ENCODE measurements around the gene OSBPL6. TPM values are rescaled to one million over a fixed set of nuclear protein-coding genes. Genes with fewer than 3 reads are reported as not detected.
"Not testable (repeated sequence)": the region's sequence is repeated elsewhere in the genome, so short reads cannot be mapped to it uniquely, and the experiment has no call there.

The OSBPL6 gene
- polyA plus RNA-seq, 1 donor, result 4.6 TPM

GRCh38 chr2:178317811-178318210 is 123.5 kb downstream of the OSBPL6 start:
- no peaks in the 10 kb centered on the region for H3K9me3 ChIP-seq (ENCODE audit: control insufficient read depth, low read depth, low read length)
- H3K4me3 ChIP-seq (ENCODE audit: low read length), result no peak overlapping the region
- peak in 1 of 2 donors; percentile 17 for DNase-seq
- no peaks in the 10 kb centered on the region for H3K4me1 ChIP-seq (ENCODE audit: control insufficient read depth, insufficient read depth, low read length)
- H3K27me3 ChIP-seq (ENCODE audit: control insufficient read depth, insufficient read depth, low read length), result no peaks in the 10 kb centered on the region
- no peak overlapping the region for H3K27ac ChIP-seq (ENCODE audit: low read length)
- H3K36me3 ChIP-seq (ENCODE audit: control insufficient read depth, insufficient read depth, low read length), result no peaks in the 10 kb centered on the region
- no CpG with 5 or more reads among the region's 3 CpGs for whole genome bisulfite sequencing (ENCODE audit: insufficient coverage, low lambda C conversion rate)

GRCh38 chr2:178320011-178320585 is 125.8 kb downstream of the OSBPL6 start:
- Histone ChIP-seq H3K27ac (ENCODE audit: low read length) (no peak overlapping the region), H3K27me3 (ENCODE audit: control insufficient read depth, insufficient read depth, low read length) (no peaks in the 10 kb centered on the region), H3K4me3 (ENCODE audit: low read length) (no peak overlapping the region), H3K4me1 (ENCODE audit: control insufficient read depth, insufficient read depth, low read length) (no peaks in the 10 kb centered on the region), H3K36me3 (ENCODE audit: control insufficient read depth, insufficient read depth, low read length) (no peaks in the 10 kb centered on the region), H3K9me3 (ENCODE audit: control insufficient read depth, low read depth, low read length) (no peaks in the 10 kb centered on the region)
- 90% methylated on average over 3 of the region's 4 CpGs for WGBS (ENCODE audit: insufficient coverage, low lambda C conversion rate)
- DNase-seq, result no peak

- Histone ChIP-seq H3K27ac (ENCODE audit: low read length) (no peak overlapping the region), H3K36me3 (ENCODE audit: control insufficient read depth, insufficient read depth, low read length) (no peaks in the 10 kb centered on the region), H3K4me3 (ENCODE audit: low read length) (no peak overlapping the region), H3K9me3 (ENCODE audit: control insufficient read depth, low read depth, low read length) (no peaks in the 10 kb centered on the region), H3K27me3 (ENCODE audit: control insufficient read depth, insufficient read depth, low read length) (no peaks in the 10 kb centered on the region), H3K4me1 (ENCODE audit: control insufficient read depth, insufficient read depth, low read length) (no peaks in the 10 kb centered on the region)
- DNase-seq, result no peak
- 0% methylated on average over 1 of the region's 3 CpGs for WGBS (ENCODE audit: insufficient coverage, low lambda C conversion rate)
These were observed 127.8 kb downstream of the OSBPL6 start for GRCh38 chr2:178322068-178322467.

- 92% methylated on average over 2 of the region's 6 CpGs for WGBS (ENCODE audit: insufficient coverage, low lambda C conversion rate)
- H3K27ac ChIP-seq (ENCODE audit: low read length); H3K36me3 ChIP-seq (ENCODE audit: control insufficient read depth, insufficient read depth, low read length); DNase-seq; H3K27me3 ChIP-seq (ENCODE audit: control insufficient read depth, insufficient read depth, low read length); H3K4me1 ChIP-seq (ENCODE audit: control insufficient read depth, insufficient read depth, low read length); H3K9me3 ChIP-seq (ENCODE audit: control insufficient read depth, low read depth, low read length); H3K4me3 ChIP-seq (ENCODE audit: low read length): not testable (repeated sequence)
These were observed 129.0 kb downstream of the OSBPL6 start for GRCh38 chr2:178323331-178323730.

GRCh38 chr2:178324077-178324476 is 129.8 kb downstream of the OSBPL6 start:
- H3K9me3 ChIP-seq (ENCODE audit: control insufficient read depth, low read depth, low read length), result no peaks in the 10 kb centered on the region
- no peak overlapping the region for H3K4me3 ChIP-seq (ENCODE audit: low read length)
- no peaks in the 10 kb centered on the region for H3K27me3 ChIP-seq (ENCODE audit: control insufficient read depth, insufficient read depth, low read length)
- no peak overlapping the region for H3K27ac ChIP-seq (ENCODE audit: low read length)
- peaks cover 5% of the 10 kb centered on the region for H3K4me1 ChIP-seq (ENCODE audit: control insufficient read depth, insufficient read depth, low read length)
- WGBS (ENCODE audit: insufficient coverage, low lambda C conversion rate), result no CpG with 5 or more reads among the region's 5 CpGs
- no peaks in the 10 kb centered on the region for H3K36me3 ChIP-seq (ENCODE audit: control insufficient read depth, insufficient read depth, low read length)
- no peak for DNase-seq

GRCh38 chr2:178325268-178325667 is 131.0 kb downstream of the OSBPL6 start:
- no peak overlapping the region for H3K4me3 ChIP-seq (ENCODE audit: low read length)
- DNase-seq, result no peak
- H3K27me3 ChIP-seq (ENCODE audit: control insufficient read depth, insufficient read depth, low read length), result no peaks in the 10 kb centered on the region
- H3K4me1 ChIP-seq (ENCODE audit: control insufficient read depth, insufficient read depth, low read length), result peaks cover 5% of the 10 kb centered on the region
- no peak overlapping the region for H3K27ac ChIP-seq (ENCODE audit: low read length)
- no peaks in the 10 kb centered on the region for H3K36me3 ChIP-seq (ENCODE audit: control insufficient read depth, insufficient read depth, low read length)
- no peaks in the 10 kb centered on the region for H3K9me3 ChIP-seq (ENCODE audit: control insufficient read depth, low read depth, low read length)
- WGBS (ENCODE audit: insufficient coverage, low lambda C conversion rate), result no CpG with 5 or more reads among the region's 2 CpGs

GRCh38 chr2:178327516-178327915 is 133.2 kb downstream of the OSBPL6 start:
- WGBS (ENCODE audit: insufficient coverage, low lambda C conversion rate), result 0% methylated on average over 1 of the region's 4 CpGs
- H3K27me3 ChIP-seq (ENCODE audit: control insufficient read depth, insufficient read depth, low read length), result no peaks in the 10 kb centered on the region
- DNase-seq, result peak; percentile 51 to 79
- H3K27ac ChIP-seq (ENCODE audit: low read length), result peak overlapping the region; percentile 16
- H3K4me1 ChIP-seq (ENCODE audit: control insufficient read depth, insufficient read depth, low read length), result peaks cover 5% of the 10 kb centered on the region
- H3K9me3 ChIP-seq (ENCODE audit: control insufficient read depth, low read depth, low read length), result no peaks in the 10 kb centered on the region
- no peaks in the 10 kb centered on the region for H3K36me3 ChIP-seq (ENCODE audit: control insufficient read depth, insufficient read depth, low read length)
- H3K4me3 ChIP-seq (ENCODE audit: low read length), result no peak overlapping the region

- Histone ChIP-seq H3K9me3 (ENCODE audit: control insufficient read depth, low read depth, low read length) (no peaks in the 10 kb centered on the region), H3K27me3 (ENCODE audit: control insufficient read depth, insufficient read depth, low read length) (no peaks in the 10 kb centered on the region), H3K27ac (ENCODE audit: low read length) (peak overlapping the region; percentile 16), H3K36me3 (ENCODE audit: control insufficient read depth, insufficient read depth, low read length) (no peaks in the 10 kb centered on the region), H3K4me1 (ENCODE audit: control insufficient read depth, insufficient read depth, low read length) (peaks cover 5% of the 10 kb centered on the region), H3K4me3 (ENCODE audit: low read length) (no peak overlapping the region)
- DNase-seq, result no peak
- no CpG with 5 or more reads among the region's 1 CpG for WGBS (ENCODE audit: insufficient coverage, low lambda C conversion rate)
These were observed 133.7 kb downstream of the OSBPL6 start for GRCh38 chr2:178328037-178328436.

GRCh38 chr2:178330175-178331017 is 136.1 kb downstream of the OSBPL6 start:
- no peaks in the 10 kb centered on the region for H3K27me3 ChIP-seq (ENCODE audit: control insufficient read depth, insufficient read depth, low read length)
- DNase-seq, result no peak
- H3K36me3 ChIP-seq (ENCODE audit: control insufficient read depth, insufficient read depth, low read length), result no peaks in the 10 kb centered on the region
- 57% methylated on average over 1 of the region's 8 CpGs for WGBS (ENCODE audit: insufficient coverage, low lambda C conversion rate)
- no peak overlapping the region for H3K4me3 ChIP-seq (ENCODE audit: low read length)
- peaks cover 5% of the 10 kb centered on the region for H3K4me1 ChIP-seq (ENCODE audit: control insufficient read depth, insufficient read depth, low read length)
- H3K27ac ChIP-seq (ENCODE audit: low read length), result no peak overlapping the region
- H3K9me3 ChIP-seq (ENCODE audit: control insufficient read depth, low read depth, low read length), result no peaks in the 10 kb centered on the region

- DNase-seq, result peak; percentile 29 to 62
- H3K27me3 ChIP-seq (ENCODE audit: control insufficient read depth, insufficient read depth, low read length), result no peaks in the 10 kb centered on the region
- no peak overlapping the region for H3K27ac ChIP-seq (ENCODE audit: low read length)
- WGBS (ENCODE audit: insufficient coverage, low lambda C conversion rate), result 67% methylated on average over 2 of the region's 9 CpGs
- H3K9me3 ChIP-seq (ENCODE audit: control insufficient read depth, low read depth, low read length), result no peaks in the 10 kb centered on the region
- peaks cover 5% of the 10 kb centered on the region for H3K4me1 ChIP-seq (ENCODE audit: control insufficient read depth, insufficient read depth, low read length)
- H3K4me3 ChIP-seq (ENCODE audit: low read length), result no peak overlapping the region
- peaks cover 4% of the 10 kb centered on the region for H3K36me3 ChIP-seq (ENCODE audit: control insufficient read depth, insufficient read depth, low read length)
These were observed 137.4 kb downstream of the OSBPL6 start for GRCh38 chr2:178331474-178332432.

All from large intestine (tissue), 3 donors.